Brain microvascular endothelial cell (primary cell): ENCODE measurements around the gene SLC66A2.
"Not testable (repeated sequence)": the region's sequence is repeated elsewhere in the genome, so short reads cannot be mapped to it uniquely, and the experiment has no call there.

ENCODE experiments used
- DNase-seq: peaks from one replicate; pipeline ENCODE4 v3.0.0-alpha.2; 2020
- H3K27ac ChIP-seq: fragments of 250-450 bp; sonication (Bioruptor Pico); 2 replicates; pipeline ENCODE4 v1.5.1; 2020; ENCODE audit warnings: mild to moderate bottlenecking, moderate library complexity
- H3K27me3 ChIP-seq: fragments of 250-450 bp; sonication (Bioruptor Pico); replicated peaks from 2 replicates; pipeline ENCODE4 v1.5.1; 2020; ENCODE audit warnings: mild to moderate bottlenecking
- H3K36me3 ChIP-seq: fragments of 250-450 bp; sonication (Bioruptor Pico); replicated peaks from 2 replicates; pipeline ENCODE4 v1.5.1; 2020; ENCODE audit warnings: mild to moderate bottlenecking
- H3K4me3 ChIP-seq: 2 replicates; pipeline ENCODE4 v1.5.1; 2011; ENCODE audit warnings: low read depth, mild to moderate bottlenecking, control low read depth, low read length, moderate library complexity
- in situ Hi-C: cut with HindIII; loops from 2 replicates; pipeline ENCODE4 v1.10.0; 2017; ENCODE audit warnings: low sequenced_read_pairs, low pct_ligation_motif_present
- TF ChIP-seq, protein P1 (sequence below): IDR thresholded peaks from 2 replicates; pipeline ENCODE4 v1.5.1; 2011; ENCODE audit warnings: low read depth, mild to moderate bottlenecking, moderate library complexity, low read length, control low read depth, inconsistent platforms; ENCODE audit errors: missing control alignments

SLC66A2 gene

DNA sequence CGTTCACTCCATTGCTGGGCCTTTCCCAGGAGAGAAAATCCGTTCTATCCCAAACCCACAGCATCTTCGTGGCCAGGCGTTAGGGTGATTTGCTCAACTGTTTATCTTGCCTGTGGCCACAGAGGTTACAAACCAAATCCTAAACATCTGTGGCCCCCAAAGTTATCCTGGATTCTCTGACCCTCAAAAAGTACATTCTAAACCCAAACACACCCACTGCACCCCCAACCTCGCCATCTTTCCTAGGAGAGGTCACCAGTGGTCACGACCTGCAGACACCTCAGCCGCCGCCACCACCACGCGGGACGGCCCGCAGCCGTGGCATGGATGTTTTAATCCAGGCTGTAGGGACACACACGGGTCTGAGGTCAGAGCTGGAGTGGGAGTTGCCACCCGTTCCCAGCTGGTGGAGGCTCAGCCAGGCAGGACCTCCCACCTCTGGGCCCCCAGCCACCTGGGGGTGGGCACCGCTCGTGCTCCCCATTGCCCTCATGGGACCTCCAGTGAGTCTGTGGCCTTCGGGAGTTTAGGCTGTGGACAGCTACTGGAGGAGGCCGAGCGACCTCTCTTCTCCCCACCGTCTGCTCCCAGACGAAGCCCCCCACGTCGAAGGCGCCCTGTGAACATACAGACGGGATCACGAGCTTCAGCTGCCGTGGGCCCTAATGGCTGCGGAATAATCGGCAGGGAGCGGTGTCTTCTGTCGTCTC is 81.7 kb downstream of the SLC66A2 start:
- TF ChIP-seq, protein P1, sequence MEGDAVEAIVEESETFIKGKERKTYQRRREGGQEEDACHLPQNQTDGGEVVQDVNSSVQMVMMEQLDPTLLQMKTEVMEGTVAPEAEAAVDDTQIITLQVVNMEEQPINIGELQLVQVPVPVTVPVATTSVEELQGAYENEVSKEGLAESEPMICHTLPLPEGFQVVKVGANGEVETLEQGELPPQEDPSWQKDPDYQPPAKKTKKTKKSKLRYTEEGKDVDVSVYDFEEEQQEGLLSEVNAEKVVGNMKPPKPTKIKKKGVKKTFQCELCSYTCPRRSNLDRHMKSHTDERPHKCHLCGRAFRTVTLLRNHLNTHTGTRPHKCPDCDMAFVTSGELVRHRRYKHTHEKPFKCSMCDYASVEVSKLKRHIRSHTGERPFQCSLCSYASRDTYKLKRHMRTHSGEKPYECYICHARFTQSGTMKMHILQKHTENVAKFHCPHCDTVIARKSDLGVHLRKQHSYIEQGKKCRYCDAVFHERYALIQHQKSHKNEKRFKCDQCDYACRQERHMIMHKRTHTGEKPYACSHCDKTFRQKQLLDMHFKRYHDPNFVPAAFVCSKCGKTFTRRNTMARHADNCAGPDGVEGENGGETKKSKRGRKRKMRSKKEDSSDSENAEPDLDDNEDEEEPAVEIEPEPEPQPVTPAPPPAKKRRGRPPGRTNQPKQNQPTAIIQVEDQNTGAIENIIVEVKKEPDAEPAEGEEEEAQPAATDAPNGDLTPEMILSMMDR: no peak
- no peak for DNase-seq
- Histone ChIP-seq H3K27ac (no peak overlapping the region), H3K36me3 (no peaks in the 10 kb centered on the region), H3K4me3 (no peak overlapping the region), H3K27me3 (no peaks in the 10 kb centered on the region)
- in situ Hi-C loops: no loop called here

DNA sequence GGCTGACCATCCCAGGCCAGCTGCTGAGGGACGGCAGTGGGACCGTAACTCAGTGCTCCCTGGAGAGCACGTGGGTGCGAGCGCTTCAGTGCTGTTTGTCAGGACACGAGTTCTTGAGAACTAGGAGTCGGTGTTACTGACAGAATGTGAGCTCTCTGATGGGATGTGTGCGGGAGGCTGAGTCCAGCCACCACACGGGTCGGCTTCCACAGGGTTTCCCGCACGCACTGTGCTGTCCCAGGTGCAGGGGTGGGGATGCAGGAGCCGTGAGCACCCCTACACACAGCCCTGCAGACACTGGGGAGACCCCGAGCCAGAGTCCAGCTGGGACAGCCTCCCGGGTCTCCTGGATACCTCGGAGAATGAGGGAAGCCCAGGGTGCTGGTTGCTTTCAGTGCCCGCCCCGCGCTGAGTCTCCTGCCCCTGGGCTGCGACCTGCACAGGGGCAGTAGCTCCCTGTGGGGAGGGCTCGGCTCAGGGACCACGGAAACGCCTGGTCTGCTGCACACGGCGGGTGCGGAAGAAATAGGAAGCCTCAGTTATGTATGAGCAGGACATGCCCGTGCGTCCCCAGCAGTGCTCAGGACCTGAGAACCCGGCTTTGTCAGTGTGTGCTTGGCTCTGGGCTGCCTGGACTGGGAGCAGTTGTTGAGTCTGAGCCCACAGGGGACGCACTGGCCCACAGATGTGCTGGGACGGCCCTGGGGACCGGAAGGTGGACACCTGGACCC is 82.5 kb downstream of the SLC66A2 start:
- in situ Hi-C loops: no loop called here
- Histone ChIP-seq H3K27ac (no peak overlapping the region), H3K27me3 (no peaks in the 10 kb centered on the region), H3K36me3 (no peaks in the 10 kb centered on the region), H3K4me3 (no peak overlapping the region)
- no peak for DNase-seq
- TF ChIP-seq, protein P1: no peak

DNA sequence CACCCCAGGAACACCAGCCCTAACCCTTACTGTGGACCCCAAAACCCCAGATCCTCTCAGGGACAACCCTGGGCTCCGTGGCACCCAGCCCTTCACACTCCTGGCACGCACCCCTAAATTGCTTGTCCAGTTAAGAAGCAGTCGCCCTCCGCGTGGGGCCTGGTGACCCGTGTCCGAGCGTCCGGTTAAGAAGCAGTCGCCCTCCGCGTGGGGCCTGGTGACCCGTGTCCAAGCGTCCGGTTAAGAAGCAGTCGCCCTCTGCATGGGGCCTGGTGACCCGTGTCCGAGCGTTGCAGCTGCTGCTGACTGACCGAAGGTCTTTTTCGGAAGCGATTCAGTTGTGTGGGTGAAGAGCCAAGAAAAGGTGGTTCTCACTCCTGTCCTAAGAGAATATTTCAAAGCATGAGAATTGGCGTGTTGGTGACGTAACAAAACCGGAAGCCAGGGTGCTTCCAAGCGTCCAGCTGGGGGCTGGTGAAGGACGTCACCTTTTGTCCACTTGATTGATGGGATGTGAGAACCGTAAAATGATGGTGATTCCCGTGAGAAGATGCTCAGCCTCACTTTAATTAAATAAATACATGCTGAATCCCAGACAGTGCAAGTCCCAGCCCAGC is 83.2 kb downstream of the SLC66A2 start:
- DNase-seq: no peak
- H3K4me3 ChIP-seq: no peak overlapping the region
- in situ Hi-C loops: no loop called here
- H3K36me3 ChIP-seq: no peaks in the 10 kb centered on the region
- no peak overlapping the region for H3K27ac ChIP-seq
- TF ChIP-seq, protein P1: no peak
- no peaks in the 10 kb centered on the region for H3K27me3 ChIP-seq

DNA sequence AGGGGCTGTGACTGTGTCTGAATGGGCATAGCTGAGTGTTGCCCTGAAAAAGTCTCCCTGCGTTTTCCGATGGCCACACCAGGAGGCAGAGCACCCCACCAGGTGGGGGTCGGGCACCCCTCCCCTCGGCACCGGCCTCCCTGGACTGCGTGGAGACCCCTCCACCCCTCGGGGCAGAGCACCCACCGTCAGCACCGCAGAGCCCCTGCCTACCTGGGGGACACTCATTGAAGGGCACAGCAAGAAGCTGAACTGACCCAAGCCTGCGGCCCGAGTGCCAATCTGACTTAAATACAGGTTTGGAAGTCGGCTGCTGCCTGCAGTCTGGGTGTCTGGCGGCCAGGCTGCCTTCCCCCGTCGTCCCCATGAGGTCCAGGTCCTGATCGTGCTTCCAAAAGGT is 83.8 kb downstream of the SLC66A2 start:
- in situ Hi-C loops: no loop called here
- Histone ChIP-seq H3K36me3 (no peaks in the 10 kb centered on the region), H3K27ac (no peak overlapping the region), H3K4me3 (no peak overlapping the region), H3K27me3 (no peaks in the 10 kb centered on the region)
- TF ChIP-seq, protein P1: no peak
- DNase-seq: no peak

DNA sequence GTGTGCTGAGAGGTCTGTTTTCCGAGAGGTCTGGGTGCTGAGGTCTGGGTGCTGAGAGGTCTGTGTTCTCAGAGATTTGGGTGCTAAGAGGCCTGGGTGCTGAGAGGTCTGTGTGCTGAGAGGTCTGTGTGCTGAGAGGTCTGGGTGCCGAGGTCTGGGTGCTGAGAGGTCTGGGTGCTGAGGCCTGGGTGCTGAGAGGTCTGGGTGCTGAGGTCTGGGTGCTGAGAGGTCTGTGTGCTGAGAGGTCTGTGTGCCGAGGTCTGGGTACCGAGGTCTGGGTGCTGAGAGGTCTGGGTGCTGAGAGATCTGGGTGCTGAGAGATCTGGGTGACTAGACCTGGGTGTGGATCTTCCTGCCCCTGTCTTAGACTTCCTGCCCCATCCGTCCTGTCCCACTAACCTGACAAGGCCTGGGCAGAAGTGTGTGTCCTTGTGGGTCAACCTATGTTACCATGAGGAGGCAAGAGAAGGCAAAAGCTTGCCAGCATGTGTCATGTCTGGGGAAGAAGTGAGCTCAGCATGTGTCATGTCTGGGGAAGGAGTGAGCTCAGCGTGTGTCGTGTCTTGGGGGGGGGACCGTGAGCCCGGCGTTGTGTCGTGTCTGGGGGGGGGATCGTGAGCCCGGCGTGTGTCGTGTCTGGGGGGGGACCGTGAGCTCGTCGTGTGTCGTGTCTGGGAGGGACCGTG is 84.4 kb downstream of the SLC66A2 start:
- TF ChIP-seq, protein P1: no peak
- peak; percentile 13 for DNase-seq
- in situ Hi-C loops: no loop called here
- no peak overlapping the region for H3K27ac ChIP-seq
- H3K27me3 ChIP-seq: no peaks in the 10 kb centered on the region
- H3K4me3 ChIP-seq: no peak overlapping the region
- H3K36me3 ChIP-seq: no peaks in the 10 kb centered on the region

DNA sequence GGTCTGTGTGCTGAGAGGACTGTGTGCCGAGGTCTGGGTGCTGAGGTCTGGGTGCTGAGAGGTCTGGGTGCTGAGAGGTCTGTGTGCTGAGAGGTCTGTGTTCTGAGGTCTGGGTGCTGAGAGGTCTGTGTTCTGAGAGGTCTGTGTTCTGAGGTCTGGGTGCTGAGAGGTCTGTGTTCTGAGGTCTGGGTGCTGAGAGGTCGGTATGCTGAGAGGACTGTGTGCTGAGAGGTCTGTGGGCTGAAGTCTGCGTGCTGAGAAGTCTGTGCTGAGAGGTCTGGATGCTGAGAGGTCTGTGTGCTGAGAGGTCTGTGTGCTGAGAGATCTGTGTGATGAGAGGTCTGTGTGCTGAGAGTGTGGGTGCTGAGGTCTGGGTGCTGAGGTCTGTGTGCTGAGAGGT is 85.5 kb downstream of the SLC66A2 start:
- in situ Hi-C loops, H3K4me3 ChIP-seq, H3K27me3 ChIP-seq, H3K27ac ChIP-seq, H3K36me3 ChIP-seq, DNase-seq: not testable (repeated sequence)

DNA sequence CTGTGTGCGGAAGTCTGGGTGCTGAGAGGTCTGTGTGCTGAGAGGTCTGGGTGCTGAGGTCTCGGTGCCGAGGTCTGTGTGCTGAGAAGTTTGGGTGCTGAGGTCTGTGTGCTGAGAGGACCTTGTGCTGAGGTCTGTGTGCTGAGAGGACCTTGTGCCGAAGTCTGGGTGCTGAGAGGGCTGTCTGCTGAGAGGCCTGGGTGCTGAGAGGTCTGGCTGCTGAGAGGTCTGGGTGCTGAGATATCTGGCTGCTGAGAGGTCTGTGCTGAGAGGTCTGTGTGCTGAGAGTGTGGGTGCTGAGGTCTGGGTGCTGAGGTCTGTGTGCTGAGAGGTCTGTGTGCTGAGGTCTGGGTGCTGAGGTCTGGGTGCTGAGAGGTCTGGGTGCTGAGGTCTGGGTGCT is 86.5 kb downstream of the SLC66A2 start:
- DNase-seq, in situ Hi-C loops, H3K4me3 ChIP-seq, H3K36me3 ChIP-seq, H3K27ac ChIP-seq, H3K27me3 ChIP-seq: not testable (repeated sequence)
